H9 (cell line): ENCODE results near the gene SPTBN5. TPM values are rescaled to one million over a fixed set of nuclear protein-coding genes. Genes with fewer than 3 reads are reported as not detected.

ENCODE experiments used
- DNase-seq: peaks from one replicate; pipeline ENCODE4 v3.0.0-alpha.2; 2017
- H2AFZ ChIP-seq: one replicate; pipeline ENCODE4 v1.6.1; 2013; ENCODE audit warnings: mild to moderate bottlenecking, low read length, control low read depth, moderate library complexity
- H2AK5ac ChIP-seq: 2 replicates; pipeline ENCODE4 v1.6.1; 2013; ENCODE audit warnings: low read length, control low read depth, mixed read lengths; ENCODE audit not compliant: insufficient read length
- H2BK120ac ChIP-seq: one replicate; pipeline ENCODE4 v1.6.1; 2013; ENCODE audit warnings: low read depth, mild to moderate bottlenecking, low read length, control low read depth, inconsistent platforms; ENCODE audit not compliant: poor library complexity, severe bottlenecking
- H2BK12ac ChIP-seq: 2 replicates; pipeline ENCODE4 v1.6.1; 2013; ENCODE audit warnings: low read length, control low read depth, mixed read lengths, low read depth; ENCODE audit not compliant: insufficient read length
- H2BK15ac ChIP-seq: 2 replicates; pipeline ENCODE4 v1.6.1; 2013; ENCODE audit warnings: low read depth, low read length, control low read depth
- H2BK20ac ChIP-seq: one replicate; pipeline ENCODE4 v1.6.1; 2013; ENCODE audit warnings: low read depth, mild to moderate bottlenecking, low read length, control low read depth, inconsistent platforms; ENCODE audit not compliant: poor library complexity, severe bottlenecking
- H2BK5ac ChIP-seq: 2 replicates; pipeline ENCODE4 v1.6.1; 2013; ENCODE audit warnings: low read length, control low read depth, mixed read lengths; ENCODE audit not compliant: insufficient read length
- H3K14ac ChIP-seq: 2 replicates; pipeline ENCODE4 v1.6.1; 2013; ENCODE audit warnings: low read length, control low read depth; ENCODE audit not compliant: insufficient read depth
- H3K18ac ChIP-seq: 2 replicates; pipeline ENCODE4 v1.6.1; 2013; ENCODE audit warnings: low read depth, mild to moderate bottlenecking, mixed read lengths, low read length, control low read depth; ENCODE audit not compliant: insufficient read length
- H3K23ac ChIP-seq: 2 replicates; pipeline ENCODE4 v1.6.1; 2013; ENCODE audit warnings: low read length, control low read depth, mixed read lengths, low read depth; ENCODE audit not compliant: insufficient read length
- H3K23me2 ChIP-seq: 2 replicates; pipeline ENCODE4 v1.6.1; 2013; ENCODE audit warnings: low read depth, mild to moderate bottlenecking, mixed read lengths, low read length, control low read depth; ENCODE audit not compliant: insufficient read length, poor library complexity, severe bottlenecking
- H3K27ac ChIP-seq: 2 replicates; pipeline ENCODE4 v1.5.1; 2013; ENCODE audit warnings: low read length, control low read depth, mixed read lengths, low read depth; ENCODE audit not compliant: insufficient read length
- H3K27me3 ChIP-seq: 2 replicates; pipeline ENCODE4 v1.6.1; 2013; ENCODE audit warnings: low read length, control low read depth, inconsistent platforms; ENCODE audit not compliant: insufficient read depth
- H3K4ac ChIP-seq: 2 replicates; pipeline ENCODE4 v1.6.1; 2013; ENCODE audit warnings: low read depth, mild to moderate bottlenecking, control low read depth, inconsistent platforms, low read length, moderate library complexity
- H3K4me1 ChIP-seq: 2 replicates; pipeline ENCODE4 v1.6.1; 2013; ENCODE audit warnings: low read length, control low read depth, inconsistent platforms; ENCODE audit not compliant: insufficient read depth
- H3K4me2 ChIP-seq: 2 replicates; pipeline ENCODE4 v1.6.1; 2013; ENCODE audit warnings: low read length, control low read depth, mixed read lengths; ENCODE audit not compliant: insufficient read length, insufficient read depth
- H3K56ac ChIP-seq: 2 replicates; pipeline ENCODE4 v1.6.1; 2013; ENCODE audit warnings: low read depth, mild to moderate bottlenecking, mixed read lengths, low read length, control low read depth; ENCODE audit not compliant: insufficient read length
- H3K79me1 ChIP-seq: 2 replicates; pipeline ENCODE4 v1.6.1; 2013; ENCODE audit warnings: low read depth, mild to moderate bottlenecking, moderate library complexity, low read length, control low read depth, inconsistent platforms; ENCODE audit not compliant: insufficient read depth, poor library complexity, severe bottlenecking
- H3K79me2 ChIP-seq: 2 replicates; pipeline ENCODE4 v1.6.1; 2013; ENCODE audit warnings: low read length, control low read depth, inconsistent platforms; ENCODE audit not compliant: insufficient read depth
- H3K9ac ChIP-seq: 2 replicates; pipeline ENCODE4 v1.6.1; 2013; ENCODE audit warnings: low read length, control low read depth, mixed read lengths; ENCODE audit not compliant: insufficient read length; ENCODE audit errors: extremely low read depth
- H3K9me3 ChIP-seq: one replicate; pipeline ENCODE4 v1.6.1; 2013; ENCODE audit warnings: low read depth, low read length, inconsistent platforms; ENCODE audit not compliant: control insufficient read depth
- H3T11ph ChIP-seq: one replicate; pipeline ENCODE4 v1.6.1; 2013; ENCODE audit warnings: mild to moderate bottlenecking, low read length, control low read depth, inconsistent platforms
- H4K20me1 ChIP-seq: one replicate; pipeline ENCODE4 v1.6.1; 2013; ENCODE audit not compliant: control insufficient read depth, insufficient read length, insufficient read depth
- H4K5ac ChIP-seq: 2 replicates; pipeline ENCODE4 v1.6.1; 2013; ENCODE audit warnings: low read depth, mild to moderate bottlenecking, mixed read lengths, low read length, control low read depth; ENCODE audit not compliant: insufficient read length
- H4K8ac ChIP-seq: replicated peaks from 2 replicates; pipeline ENCODE4 v1.6.1; 2013; ENCODE audit warnings: low read length, control low read depth, mixed read lengths, low read depth; ENCODE audit not compliant: insufficient read length
- H4K91ac ChIP-seq: 2 replicates; pipeline ENCODE4 v1.6.1; 2013; ENCODE audit warnings: low read depth, mild to moderate bottlenecking, moderate library complexity, mixed read lengths, low read length, control low read depth; ENCODE audit not compliant: insufficient read length
- H3K27ac Mint-ChIP-seq, 3 experiments: 2 replicates in 2 of 3; 3 replicates in 1 of 3; pipeline ENCODE4 v1.8.0; 2020 to 2021; ENCODE audit warnings: mixed read lengths in 3 of 3, mild to moderate bottlenecking in 1 of 3, moderate library complexity in 1 of 3
- H3K27me3 Mint-ChIP-seq: 2 replicates; pipeline ENCODE4 v1.8.0; 2021; ENCODE audit warnings: low read depth, mild to moderate bottlenecking, moderate library complexity, mixed read lengths
- H3K36me3 Mint-ChIP-seq, 3 experiments: 2 replicates in 2 of 3; 3 replicates in 1 of 3; pipeline ENCODE4 v1.8.0; 2020 to 2021; ENCODE audit warnings: low read depth in 3 of 3, mixed read lengths in 3 of 3; ENCODE audit not compliant: insufficient read depth in 1 of 3
- H3K4me1 Mint-ChIP-seq, 2 experiments: 2 replicates each; pipeline ENCODE4 v1.8.0; 2020; ENCODE audit warnings: mixed read lengths in 2 of 2
- H3K4me3 Mint-ChIP-seq, 2 experiments: 2 replicates in 1 of 2; 3 replicates in 1 of 2; pipeline ENCODE4 v1.8.0; 2020 to 2021; ENCODE audit warnings: mild to moderate bottlenecking in 2 of 2, mixed read lengths in 2 of 2, moderate library complexity in 1 of 2
- H3K9me3 Mint-ChIP-seq, 2 experiments: 2 replicates in 1 of 2; 3 replicates in 1 of 2; pipeline ENCODE4 v1.8.0; 2020; ENCODE audit warnings: mild to moderate bottlenecking in 2 of 2, mixed read lengths in 2 of 2, moderate library complexity in 1 of 2
- CTCF ChIP-seq: fragments of 200-600 bp; sonication (generic); conservative IDR thresholded peaks from 3 replicates; pipeline ENCODE4 v1.8.0; 2021; ENCODE audit warnings: antibody characterized with exemption, mild to moderate bottlenecking
- WGBS: extraction: QIAGEN DNeasy Blood & Tissue Kit; methylation state at CpG from one replicate; pipeline ENCODE4 v1.1.7; 2013; ENCODE audit warnings: missing lambda C conversion rate, low lambda C conversion rate, mixed read lengths; ENCODE audit not compliant: insufficient read length; ENCODE audit errors: extremely low coverage; 5-methylcytosine and 5-hydroxymethylcytosine counted together
- total RNA-seq: library from RNA; stranded (reverse); gene quantifications from 2 replicates; pipeline ENCODE4 v1.2.1, GENCODE V29; 2021

The SPTBN5 gene
- total RNA-seq, 1 experiment from 2014 or later, result 0.90 TPM

DNA sequence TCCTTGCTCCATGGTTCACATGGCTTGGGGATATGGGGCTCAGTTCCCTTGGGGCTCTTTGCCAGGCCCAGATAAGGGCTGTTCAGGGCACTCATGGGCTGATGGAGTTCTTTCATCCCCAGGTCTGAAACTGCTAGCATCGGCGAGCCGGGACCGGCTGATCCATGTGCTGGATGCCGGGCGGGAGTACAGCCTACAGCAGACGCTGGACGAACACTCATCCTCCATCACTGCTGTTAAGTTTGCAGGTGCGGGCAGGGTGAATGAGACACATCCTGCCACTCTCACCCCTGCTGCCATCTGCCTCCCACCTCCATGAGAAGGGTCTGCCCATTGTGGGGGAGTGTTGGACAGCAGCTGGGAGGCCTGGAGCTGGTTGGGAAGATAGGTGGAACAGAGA lies 77.1 kb downstream of the SPTBN5 start:
- Histone ChIP-seq H2BK20ac (no peak overlapping the region), H3K14ac (no peak overlapping the region), H2BK12ac (no peak overlapping the region), H3T11ph (no peak overlapping the region), H2BK15ac (no peak overlapping the region), H2AFZ (no peak overlapping the region), H3K4ac (no peak overlapping the region), H2BK5ac (no peak overlapping the region), H3K79me2 (no peaks in the 10 kb centered on the region), H3K27ac (no peak overlapping the region), H4K5ac (no peak overlapping the region), H4K20me1 (no peaks in the 10 kb centered on the region), H3K18ac (no peak overlapping the region), H4K8ac (no peak overlapping the region), H3K9ac (no peak overlapping the region), H2AK5ac (no peak overlapping the region), H3K56ac (no peak overlapping the region), H3K27me3 (no peaks in the 10 kb centered on the region), H3K4me1 (no peaks in the 10 kb centered on the region), H3K23ac (no peak overlapping the region), H3K23me2 (no peaks in the 10 kb centered on the region), H3K79me1 (no peaks in the 10 kb centered on the region), H4K91ac (no peak overlapping the region), H2BK120ac (no peak overlapping the region), H3K9me3 (no peaks in the 10 kb centered on the region), H3K4me2 (no peak overlapping the region)
- TF ChIP-seq CTCF, result no peak
- Mint-ChIP-seq H3K27ac (no peak overlapping the region), H3K4me1 (no peaks in the 10 kb centered on the region), H3K27me3 (no peaks in the 10 kb centered on the region), H3K9me3 (no peaks in the 10 kb centered on the region), H3K36me3 (peaks cover 3 to 16% (median 3%) of the 10 kb centered on the region in 3 experiments; a peak in 5 of 7 replicates), H3K4me3 (no peak overlapping the region; a peak in 1 of 5 replicates)
- WGBS, result no CpG with 5 or more reads among the region's 9 CpGs
- DNase-seq, result no peak
